Prostate gland (tissue), 2 donors: ENCODE data around the gene ANKS6.

ENCODE experiments used
- CTCF ChIP-seq, 4 experiments: fragments of 200-600 bp in 2 of 4; fragments of 450-650 bp in 2 of 4; sonication (generic) in 2 of 4; IDR thresholded peaks; 1 replicate in 3 of 4; 2 replicates in 1 of 4; pipeline ENCODE4 v1.5.1; 2016 to 2019; ENCODE audit warnings: antibody characterized with exemption in 4 of 4, mild to moderate bottlenecking in 2 of 4, moderate library complexity in 2 of 4
- POLR2AphosphoS5 ChIP-seq: sonication (generic); formaldehyde crosslinking; IDR thresholded peaks from one replicate; pipeline ENCODE4 v1.6.1; 2017; ENCODE audit warnings: antibody characterized with exemption

- no peak for TF ChIP-seq POLR2AphosphoS5
- no peak for TF ChIP-seq CTCF (IDR thresholded peaks at IDR 0.05)
These were observed 28.0 kb downstream of the ANKS6 start for GRCh38 chr9:98768344-98768743.
